Lung (tissue), 12 donors: ENCODE results near the gene SHISA6. TPM values are rescaled to one million over a fixed set of nuclear protein-coding genes. Genes with fewer than 3 reads are reported as not detected.

Source experiments
- ATAC-seq: fragments of 200-7000 bp; cut with Tn5 transposase; one replicate; pipeline ENCODE4 v1.9.1; 2020; ENCODE audit warnings: moderate number of reproducible peaks; ENCODE audit not compliant: insufficient read depth, low FRiP score
- DNase-seq, 3 donors: peaks; one replicate each; pipeline ENCODE4 v3.0.0-alpha.2; 2013 to 2017
- H3K27ac ChIP-seq, 2 donors: one replicate each; pipeline ENCODE4 v1.5.1; 2013; ENCODE audit warnings: mild to moderate bottlenecking in 2 of 2, moderate library complexity in 2 of 2, control low read depth in 1 of 2, inconsistent platforms in 1 of 2, low read depth in 1 of 2, low read length in 1 of 2
- H3K27me3 ChIP-seq, 3 donors: one replicate each; pipeline ENCODE4 v1.5.1; 2013; ENCODE audit warnings: low read length in 2 of 3; ENCODE audit not compliant: control insufficient read depth in 3 of 3, insufficient read depth in 3 of 3
- H3K36me3 ChIP-seq, 4 donors: one replicate each; pipeline ENCODE4 v1.5.1; 2013; ENCODE audit warnings: low read length in 4 of 4, mild to moderate bottlenecking in 1 of 4, moderate library complexity in 1 of 4; ENCODE audit not compliant: control insufficient read depth in 4 of 4, insufficient read depth in 4 of 4
- H3K4me1 ChIP-seq, 5 donors: one replicate each; pipeline ENCODE4 v1.5.1; 2013; ENCODE audit warnings: low read length in 5 of 5, mild to moderate bottlenecking in 2 of 5, moderate library complexity in 1 of 5; ENCODE audit not compliant: control insufficient read depth in 5 of 5, insufficient read depth in 5 of 5
- H3K4me3 ChIP-seq: one replicate; pipeline ENCODE4 v1.5.1; 2013; ENCODE audit warnings: mild to moderate bottlenecking, control low read depth, moderate library complexity
- H3K9ac ChIP-seq, 2 donors: one replicate each; pipeline ENCODE4 v1.5.1; 2013; ENCODE audit warnings: low read length in 2 of 2, control low read depth in 1 of 2; ENCODE audit not compliant: insufficient read depth in 1 of 2
- H3K9me3 ChIP-seq, 4 donors: one replicate each; pipeline ENCODE4 v1.5.1; 2013; ENCODE audit warnings: low read length in 3 of 4, mild to moderate bottlenecking in 1 of 4, moderate library complexity in 1 of 4; ENCODE audit not compliant: control insufficient read depth in 4 of 4, insufficient read depth in 3 of 4
- CTCF ChIP-seq: IDR thresholded peaks from 2 replicates; pipeline ENCODE4 v1.5.1; 2012; ENCODE audit warnings: mild to moderate bottlenecking; ENCODE audit errors: control extremely low read depth, extremely low read depth
- WGBS, 2 donors: extraction: QIAGEN DNeasy Blood & Tissue Kit; methylation state at CpG; one replicate each; pipeline ENCODE4 v1.1.7; 2013; 5-methylcytosine and 5-hydroxymethylcytosine counted together
- polyA plus RNA-seq, 2 donors: library from polyadenylated mRNA; stranded (reverse); fragments of 200-250 nt; gene quantifications; one replicate each; pipeline ENCODE4 v1.2.1, GENCODE V29; 2013
- total RNA-seq, 2 donors: library from RNA; depleted of rRNA in 1 of 2; stranded (reverse); fragments of >200 nt in 1 of 2; gene quantifications; one replicate each; pipeline ENCODE4 v1.2.1, GENCODE V29; 2014 to 2021
- donor health status: control.
- donor health status: control.
- donor health status: Bipolar disorder and iron deficiency.
- donor health status: healthy.
- donor health status: DM: yes; HTN: yes; CAD: no.

SHISA6 gene
- total and polyA plus RNA-seq, 4 donors, result 0.03 to 0.34 (median 0.11) TPM

- TF ChIP-seq CTCF, result no peak
- WGBS, 2 donors, result 85 to 96% methylated on average over 2 of the region's 2 CpGs
Observed at GRCh38 chr17:11264183-11264871, 23.3 kb downstream of the SHISA6 start.

GRCh38 chr17:11267999-11268575 lies 27.1 kb downstream of the SHISA6 start:
- Histone ChIP-seq H3K9ac (no peak overlapping the region), H3K27me3 (no peaks in the 10 kb centered on the region), H3K9me3 (peaks cover 0 to 6% (median 3%) of the 10 kb centered on the region in 4 donors), H3K36me3 (no peaks in the 10 kb centered on the region), H3K4me3 (no peak overlapping the region), H3K27ac (no peak overlapping the region), H3K4me1 (no peaks in the 10 kb centered on the region)
- ATAC-seq, result no peak
- 70 to 75% methylated on average over 1 of the region's 1 CpG for WGBS, 2 donors
- TF ChIP-seq CTCF, result no peak
- no peak for DNase-seq

More at GRCh38 chr17:11264183-11264871, 23.3 kb downstream of the SHISA6 start:
- Histone ChIP-seq H3K36me3 (no peaks in the 10 kb centered on the region), H3K4me3 (no peak overlapping the region), H3K4me1 (no peaks in the 10 kb centered on the region), H3K9me3 (peaks cover 2 to 13% (median 4%) of the 10 kb centered on the region in 4 donors), H3K27me3 (no peaks in the 10 kb centered on the region), H3K9ac (no peak overlapping the region), H3K27ac (no peak overlapping the region)
- no peak for DNase-seq
- no peak for ATAC-seq

GRCh38 chr17:11269210-11269609 lies 28.2 kb downstream of the SHISA6 start:
- 89 to 91% methylated on average over 7 of the region's 7 CpGs for WGBS, 2 donors
- no peaks in the 10 kb centered on the region for H3K27me3 ChIP-seq
- DNase-seq (no peak), ATAC-seq (no peak)
- peaks cover 0 to 2% (median under 1%) of the 10 kb centered on the region in 4 donors for H3K9me3 ChIP-seq
- no peak overlapping the region for H3K4me3 ChIP-seq
- no peak overlapping the region for H3K9ac ChIP-seq
- H3K4me1 ChIP-seq, result no peaks in the 10 kb centered on the region
- H3K36me3 ChIP-seq, result no peaks in the 10 kb centered on the region
- H3K27ac ChIP-seq, result no peak overlapping the region
- no peak for TF ChIP-seq CTCF
